Measurements from ENCODE around the gene SEC24C. TPM values are rescaled to one million over a fixed set of nuclear protein-coding genes. Genes with fewer than 3 reads are reported as not detected.

SEC24C gene
- total and polyA plus RNA-seq, 2 experiments from 2014 or later: 46.8 to 59.4 TPM

GRCh38 chr10:73814276-73814895 lies 70.2 kb downstream of the SEC24C start:
- Histone ChIP-seq H3K36me3 (replicated peaks; ENCODE audit: insufficient read depth, low read depth) (no peaks in the 10 kb centered on the region), H3K4me1 (ENCODE audit: insufficient read depth) (no peaks in the 10 kb centered on the region), H3K27ac (no peak overlapping the region), H3K79me2 (peaks cover 14% of the 10 kb centered on the region), H2AFZ (no peak overlapping the region), H3K4me2 (no peak overlapping the region), H3K9me2 (replicated peaks; ENCODE audit: insufficient read depth) (no peaks in the 10 kb centered on the region), H3K9me3 (ENCODE audit: low read depth) (no peaks in the 10 kb centered on the region), H3K27me3 (no peaks in the 10 kb centered on the region), H4K20me1 (ENCODE audit: insufficient read depth, poor library complexity, severe bottlenecking) (no peaks in the 10 kb centered on the region), H3K4me3 (no peak overlapping the region)
- no peak for DNase-seq (ENCODE audit: low spot score)
- WGBS (ENCODE audit: low lambda C conversion rate, missing lambda C conversion rate): 81% methylated on average over 10 of the region's 13 CpGs
- TF ChIP-seq EZH2phosphoT487 (IDR thresholded peaks at IDR 0.05; ENCODE audit: low read depth, severe bottlenecking, unreplicated experiment): no peak
- no peak for TF ChIP-seq EZH2 (IDR thresholded peaks at IDR 0.05; ENCODE audit: borderline replicate concordance)
- TF ChIP-seq CTCF (IDR thresholded peaks at IDR 0.05; ENCODE audit: poor library complexity): no peak

GRCh38 chr10:73814896-73815718 lies 70.9 kb downstream of the SEC24C start:
- H3K9me2 ChIP-seq (replicated peaks; ENCODE audit: insufficient read depth): no peaks in the 10 kb centered on the region
- 91% methylated on average over 20 of the region's 22 CpGs for WGBS (ENCODE audit: low lambda C conversion rate, missing lambda C conversion rate)
- no peak overlapping the region for H2AFZ ChIP-seq
- no peaks in the 10 kb centered on the region for H3K27me3 ChIP-seq
- TF ChIP-seq CTCF (IDR thresholded peaks at IDR 0.05; ENCODE audit: poor library complexity) (peak; percentile 18), EZH2phosphoT487 (IDR thresholded peaks at IDR 0.05; ENCODE audit: low read depth, severe bottlenecking, unreplicated experiment) (no peak)
- H3K36me3 ChIP-seq (replicated peaks; ENCODE audit: insufficient read depth, low read depth): no peaks in the 10 kb centered on the region
- no peaks in the 10 kb centered on the region for H3K9me3 ChIP-seq (ENCODE audit: low read depth)
- H3K79me2 ChIP-seq: peaks cover 7% of the 10 kb centered on the region
- H3K4me2 ChIP-seq: no peak overlapping the region
- no peaks in the 10 kb centered on the region for H4K20me1 ChIP-seq (ENCODE audit: insufficient read depth, poor library complexity, severe bottlenecking)
- H3K4me1 ChIP-seq (ENCODE audit: insufficient read depth): no peaks in the 10 kb centered on the region
- DNase-seq (ENCODE audit: low spot score): no peak
- peak overlapping the region; percentile 49 for H3K27ac ChIP-seq
- no peak overlapping the region for H3K4me3 ChIP-seq

- Histone ChIP-seq H2AFZ (no peak overlapping the region), H3K9me3 (ENCODE audit: low read depth) (no peaks in the 10 kb centered on the region), H3K4me3 (no peak overlapping the region), H3K36me3 (replicated peaks; ENCODE audit: insufficient read depth, low read depth) (no peaks in the 10 kb centered on the region), H3K27me3 (no peaks in the 10 kb centered on the region), H3K4me1 (ENCODE audit: insufficient read depth) (no peaks in the 10 kb centered on the region), H3K79me2 (peaks cover 1% of the 10 kb centered on the region), H4K20me1 (ENCODE audit: insufficient read depth, poor library complexity, severe bottlenecking) (no peaks in the 10 kb centered on the region), H3K4me2 (no peak overlapping the region), H3K9me2 (replicated peaks; ENCODE audit: insufficient read depth) (no peaks in the 10 kb centered on the region), H3K27ac (peak overlapping the region; percentile 49)
- TF ChIP-seq EZH2 (IDR thresholded peaks at IDR 0.05; ENCODE audit: borderline replicate concordance) (no peak), CTCF (IDR thresholded peaks at IDR 0.05; ENCODE audit: poor library complexity) (no peak), EZH2phosphoT487 (IDR thresholded peaks at IDR 0.05; ENCODE audit: low read depth, severe bottlenecking, unreplicated experiment) (no peak)
- no peak for DNase-seq (ENCODE audit: low spot score)
These were observed 71.5 kb downstream of the SEC24C start for GRCh38 chr10:73815719-73816030.
